ENCODE data around the gene CD58.

Gene CD58

DNA sequence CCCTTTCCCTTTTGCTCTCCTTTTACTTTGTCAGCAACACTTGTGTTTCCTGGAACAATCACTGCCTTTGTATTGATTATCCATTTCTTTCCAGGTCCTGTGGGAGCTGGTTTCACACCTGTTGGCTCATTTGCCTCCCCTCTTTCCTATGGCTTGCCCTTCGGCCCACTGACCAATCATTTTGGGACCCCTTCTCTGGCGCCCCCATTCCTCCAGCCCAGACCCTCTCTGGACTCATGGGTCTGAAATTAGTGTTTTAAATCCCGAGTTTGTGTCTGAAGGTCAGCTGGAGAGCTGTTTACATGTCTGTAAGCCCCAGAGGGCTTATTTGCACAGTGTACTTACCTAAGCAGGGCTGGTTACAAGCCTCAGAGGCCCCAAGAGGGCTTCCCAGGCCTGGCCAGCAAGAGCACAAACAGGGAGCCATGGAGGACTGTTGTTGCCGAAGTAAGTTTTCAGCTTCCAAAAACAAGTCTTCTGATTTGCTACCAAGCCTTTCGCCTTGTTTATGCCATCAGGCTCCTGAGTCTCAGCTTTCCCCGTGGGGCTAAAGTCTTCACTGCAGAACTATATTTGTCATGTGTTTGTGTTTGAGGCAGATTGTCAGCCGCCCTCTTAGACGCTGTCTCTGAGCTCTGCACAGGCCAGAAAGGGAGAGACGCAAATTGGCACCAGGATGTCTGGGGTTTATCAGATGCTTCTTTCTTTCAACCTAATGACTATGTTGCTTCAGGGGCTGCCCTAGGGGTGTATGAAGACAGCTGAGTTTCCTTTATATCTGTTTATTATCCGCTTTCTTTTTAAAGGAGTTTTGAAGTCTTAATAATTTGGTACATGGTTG, 104.8 kb downstream of the CD58 start:
- no peak for DNase-seq (ENCODE audit: low spot score)

- DNase-seq (ENCODE audit: low spot score) = no peak
These were observed 105.4 kb downstream of the CD58 start for GRCh38 chr1:116465477-116465844.

Data from RKO (cell line).